Bronchial smooth muscle cell (primary cell): ENCODE measurements around the gene SMCR8. TPM values are rescaled to one million over a fixed set of nuclear protein-coding genes. Genes with fewer than 3 reads are reported as not detected.

Experiments used
- total RNA-seq: library from RNA; depleted of rRNA; stranded (reverse); fragments of >200 nt; gene quantifications from 2 replicates; pipeline ENCODE4 v1.2.1, GENCODE V29; 2014

The SMCR8 gene, protein sequence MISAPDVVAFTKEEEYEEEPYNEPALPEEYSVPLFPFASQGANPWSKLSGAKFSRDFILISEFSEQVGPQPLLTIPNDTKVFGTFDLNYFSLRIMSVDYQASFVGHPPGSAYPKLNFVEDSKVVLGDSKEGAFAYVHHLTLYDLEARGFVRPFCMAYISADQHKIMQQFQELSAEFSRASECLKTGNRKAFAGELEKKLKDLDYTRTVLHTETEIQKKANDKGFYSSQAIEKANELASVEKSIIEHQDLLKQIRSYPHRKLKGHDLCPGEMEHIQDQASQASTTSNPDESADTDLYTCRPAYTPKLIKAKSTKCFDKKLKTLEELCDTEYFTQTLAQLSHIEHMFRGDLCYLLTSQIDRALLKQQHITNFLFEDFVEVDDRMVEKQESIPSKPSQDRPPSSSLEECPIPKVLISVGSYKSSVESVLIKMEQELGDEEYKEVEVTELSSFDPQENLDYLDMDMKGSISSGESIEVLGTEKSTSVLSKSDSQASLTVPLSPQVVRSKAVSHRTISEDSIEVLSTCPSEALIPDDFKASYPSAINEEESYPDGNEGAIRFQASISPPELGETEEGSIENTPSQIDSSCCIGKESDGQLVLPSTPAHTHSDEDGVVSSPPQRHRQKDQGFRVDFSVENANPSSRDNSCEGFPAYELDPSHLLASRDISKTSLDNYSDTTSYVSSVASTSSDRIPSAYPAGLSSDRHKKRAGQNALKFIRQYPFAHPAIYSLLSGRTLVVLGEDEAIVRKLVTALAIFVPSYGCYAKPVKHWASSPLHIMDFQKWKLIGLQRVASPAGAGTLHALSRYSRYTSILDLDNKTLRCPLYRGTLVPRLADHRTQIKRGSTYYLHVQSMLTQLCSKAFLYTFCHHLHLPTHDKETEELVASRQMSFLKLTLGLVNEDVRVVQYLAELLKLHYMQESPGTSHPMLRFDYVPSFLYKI
- total RNA-seq: 10.9 and 12.9 TPM in 2 replicates

GRCh38 chr17:18314731-18315561 lies at the start of gene SMCR8, which contains the start of gene TOP3A:
Gene SMCR8 (plus strand): TSS chr17:18315293. CDS start chr17:18315790, 497 bp downstream.
Gene TOP3A (minus strand): TSS chr17:18314994. CDS start chr17:18314778, 216 bp downstream.

DNA sequence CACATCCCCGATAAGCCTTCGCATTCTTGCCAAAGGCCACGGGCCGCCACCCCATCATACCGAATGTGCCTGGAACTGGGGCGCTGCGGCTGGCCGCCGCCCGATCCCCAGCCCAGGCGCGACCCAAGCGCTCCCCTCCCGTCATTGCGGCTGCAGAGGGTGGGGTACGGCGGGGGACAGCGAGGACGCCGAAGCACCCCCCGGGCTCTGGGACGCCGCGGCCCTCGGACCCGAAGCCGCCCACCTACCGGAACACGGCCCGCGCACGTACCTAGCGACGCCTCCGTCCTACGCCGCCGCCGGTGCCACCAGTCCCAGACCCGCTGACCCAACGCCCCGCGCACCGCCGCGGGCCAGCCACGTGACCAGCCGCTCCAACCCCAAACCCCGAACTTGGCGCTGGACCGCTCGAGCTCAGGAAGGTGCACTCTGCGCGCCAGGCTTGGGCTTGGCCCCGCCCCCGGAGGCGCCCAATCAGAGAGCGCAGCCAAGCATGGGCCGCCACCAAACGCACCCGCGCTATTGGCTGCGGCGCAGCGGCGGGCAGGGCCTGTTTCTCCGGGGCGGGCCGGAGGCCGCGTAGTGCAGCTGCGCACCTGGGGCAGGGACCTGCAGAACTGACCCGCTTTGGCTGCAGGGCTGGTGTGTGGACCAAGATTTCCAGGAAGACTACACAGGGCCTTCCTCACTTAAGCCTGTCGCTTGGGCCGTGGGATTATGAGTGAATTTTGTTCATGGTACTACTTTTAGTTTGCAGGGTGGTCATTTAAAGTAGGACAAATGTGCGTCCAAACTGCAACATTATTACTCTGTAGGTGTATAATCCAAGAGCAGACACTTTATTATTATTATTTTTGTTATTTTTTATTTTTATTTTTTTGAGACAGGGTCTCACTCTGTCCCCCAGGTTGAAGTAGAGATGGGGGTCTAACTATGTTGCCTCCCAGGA lies 48.3 kb downstream of the SMCR8 start, which contains the start of gene SHMT1:
SHMT1 (minus strand) TSS at position 450 of the 949 bp plus-strand sequence. CDS start 7,569 bp downstream, outside the sequence.

Other genes starting within 250 kb of the SMCR8 start
- 26.0 and 36.2 TPM in 2 replicates for gene DRG2, start 227.3 kb upstream of the SMCR8 start, total RNA-seq
- 1.7 and 2.7 TPM in 2 replicates for gene MYO15A, start 206.5 kb upstream of the SMCR8 start, total RNA-seq
- 67.8 and 73.4 TPM in 2 replicates for gene ALKBH5, start 131.5 kb upstream of the SMCR8 start, total RNA-seq
- gene LLGL1, start 89.7 kb upstream of the SMCR8 start, total RNA-seq: 37.0 and 42.1 TPM in 2 replicates
- gene FLII, start 56.6 kb upstream of the SMCR8 start, total RNA-seq: 400 and 445 TPM in 2 replicates
- gene MIEF2, start 54.6 kb upstream of the SMCR8 start, total RNA-seq: 18.1 and 23.2 TPM in 2 replicates
- gene TOP3A, start 299 bp upstream of the SMCR8 start, total RNA-seq: 7.0 and 9.6 TPM in 2 replicates
- 5.2 and 7.9 TPM in 2 replicates for gene SHMT1, start 48.3 kb downstream of the SMCR8 start, total RNA-seq
- not detected in 2 replicates for gene EVPLL, start 62.5 kb downstream of the SMCR8 start, total RNA-seq
- not detected in 2 replicates for gene LGALS9C, start 161.5 kb downstream of the SMCR8 start, total RNA-seq